Left kidney (tissue), 2 donors: Measurements from ENCODE around the gene KRT79. TPM values are rescaled to one million over a fixed set of nuclear protein-coding genes. Genes with fewer than 3 reads are reported as not detected.
A peak's percentile ranks its signal among the peaks of the same experiment; 100 is the strongest.

Source experiments
- DNase-seq: peaks from one replicate; pipeline ENCODE4 v3.0.0-alpha.2; 2013
- polyA plus RNA-seq: library from polyadenylated mRNA; unstranded; fragments of 120-200 nt; gene quantifications from one replicate; pipeline ENCODE4 v1.2.1, GENCODE V29; 2013; ENCODE audit not compliant: insufficient read length

KRT79 gene
- polyA plus RNA-seq, 1 donor, result not detected

DNA sequence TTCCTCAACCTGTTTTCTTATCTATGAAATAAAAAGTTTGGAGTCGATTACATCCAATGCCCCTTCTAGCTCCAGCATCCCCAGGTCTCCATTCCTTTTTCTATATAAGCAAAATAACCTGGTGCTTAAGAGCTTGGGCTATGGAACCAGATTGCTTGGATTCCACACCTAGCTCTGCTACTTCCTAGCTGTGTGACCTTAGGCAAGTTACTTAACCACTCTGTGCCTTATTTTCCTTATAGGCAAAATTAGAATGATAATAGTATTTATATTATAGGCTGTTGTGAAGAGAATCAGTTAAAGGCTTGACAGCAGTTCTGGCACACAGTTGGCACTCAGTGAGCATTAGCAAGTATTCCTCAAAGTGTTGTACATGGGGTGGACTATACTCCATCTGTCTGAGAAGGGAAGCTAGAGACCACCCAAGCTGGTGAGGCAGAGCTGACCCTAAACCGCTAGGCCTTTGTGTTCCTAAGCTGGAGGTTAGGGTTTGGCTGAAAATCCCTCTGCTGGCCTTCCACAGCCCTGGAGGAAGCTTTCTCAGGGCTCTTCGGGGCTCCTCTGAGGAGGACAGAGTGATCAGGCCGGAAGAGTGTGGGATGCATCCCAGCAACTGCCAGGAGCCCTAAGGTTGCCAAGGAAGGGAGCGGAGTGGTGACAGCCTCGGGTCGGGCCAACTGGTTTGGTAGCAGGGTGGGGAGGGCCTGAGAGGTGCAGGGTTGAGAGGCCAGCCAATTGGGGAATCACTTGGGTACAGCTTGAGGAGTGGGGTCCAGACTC, 14.2 kb downstream of the KRT79 start:
- DNase-seq, result no peak

- no peak for DNase-seq
These were observed 15.2 kb downstream of the KRT79 start for GRCh38 chr12:52818887-52819420.

DNA sequence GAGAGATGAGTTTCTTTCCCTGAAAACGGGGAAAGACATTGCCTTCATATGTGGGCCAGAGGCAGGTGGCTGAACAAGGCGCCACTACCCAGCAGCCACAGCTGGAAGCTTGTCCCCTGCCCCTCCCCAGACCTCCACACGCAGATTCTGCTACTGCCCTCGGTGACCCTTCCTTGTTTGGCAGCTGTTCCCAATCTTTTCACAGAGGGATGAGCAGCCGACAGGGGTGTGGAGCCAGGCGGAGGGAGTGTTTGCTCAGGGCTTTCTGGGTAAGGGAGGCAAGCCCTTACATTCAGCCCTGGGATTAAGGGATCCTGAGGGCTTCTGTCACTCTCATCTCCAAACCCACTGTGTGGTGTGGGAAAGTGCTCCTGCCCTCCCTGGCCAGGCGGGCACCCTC, 15.7 kb downstream of the KRT79 start:
- peak; percentile 14 for DNase-seq

DNA sequence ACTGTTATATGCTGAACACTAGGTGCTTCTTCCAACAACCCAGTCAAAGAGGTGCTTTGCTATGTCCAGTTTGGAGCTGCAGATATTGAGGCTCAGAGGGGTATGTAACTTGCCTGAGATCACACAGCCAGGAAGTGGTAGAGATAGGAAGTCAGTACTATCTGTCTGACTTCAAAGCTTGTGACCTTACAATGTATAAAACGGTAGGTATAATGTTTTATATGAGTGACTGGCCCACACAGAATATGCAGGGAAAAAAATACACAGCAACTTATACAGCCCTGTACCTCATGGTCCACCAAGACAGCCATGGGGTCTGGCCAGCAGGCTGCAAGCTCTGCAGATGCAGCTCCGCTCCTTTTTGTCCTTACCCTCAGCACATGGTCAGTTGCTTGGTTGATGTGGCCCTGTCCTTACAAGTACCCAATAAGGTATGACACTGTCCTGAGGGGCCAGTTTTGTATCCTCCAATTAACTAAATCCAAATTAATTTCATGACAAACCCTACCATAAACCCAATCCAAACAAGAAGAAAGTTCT, 16.3 kb downstream of the KRT79 start:
- DNase-seq, result no peak

DNA sequence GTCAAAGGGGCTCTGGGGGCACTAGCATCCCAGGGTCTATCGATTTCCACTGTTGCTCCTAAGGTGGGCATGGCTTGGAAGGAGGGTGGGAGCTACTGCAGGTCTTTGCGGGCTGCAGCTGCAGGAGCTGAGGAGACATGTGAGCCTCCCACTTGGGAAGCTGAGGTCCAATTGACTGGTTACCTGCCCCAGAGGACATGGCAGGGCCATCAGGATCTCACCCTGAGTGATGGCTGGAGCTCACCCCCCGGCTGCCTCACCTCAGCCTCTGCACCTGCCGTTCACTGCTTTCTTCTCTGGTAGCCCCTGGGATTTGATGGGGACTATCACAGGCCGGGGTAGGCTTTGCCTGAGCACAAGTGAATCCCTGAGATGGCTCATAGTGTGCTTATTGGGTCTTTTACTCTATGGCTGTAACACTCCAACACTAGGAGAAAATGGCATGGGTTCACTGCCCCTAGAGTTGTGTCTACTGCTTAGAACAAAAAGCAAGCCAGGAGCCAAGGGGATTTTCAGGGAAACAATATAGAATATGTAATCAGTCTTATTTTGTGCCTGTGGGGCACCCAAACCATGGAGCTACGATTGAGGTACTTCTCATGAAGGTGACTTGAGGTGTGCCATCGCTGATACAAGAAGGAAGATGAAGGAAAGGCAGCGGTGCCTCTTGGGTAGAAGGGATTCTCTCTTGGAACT, 17.0 kb downstream of the KRT79 start:
- no peak for DNase-seq

DNA sequence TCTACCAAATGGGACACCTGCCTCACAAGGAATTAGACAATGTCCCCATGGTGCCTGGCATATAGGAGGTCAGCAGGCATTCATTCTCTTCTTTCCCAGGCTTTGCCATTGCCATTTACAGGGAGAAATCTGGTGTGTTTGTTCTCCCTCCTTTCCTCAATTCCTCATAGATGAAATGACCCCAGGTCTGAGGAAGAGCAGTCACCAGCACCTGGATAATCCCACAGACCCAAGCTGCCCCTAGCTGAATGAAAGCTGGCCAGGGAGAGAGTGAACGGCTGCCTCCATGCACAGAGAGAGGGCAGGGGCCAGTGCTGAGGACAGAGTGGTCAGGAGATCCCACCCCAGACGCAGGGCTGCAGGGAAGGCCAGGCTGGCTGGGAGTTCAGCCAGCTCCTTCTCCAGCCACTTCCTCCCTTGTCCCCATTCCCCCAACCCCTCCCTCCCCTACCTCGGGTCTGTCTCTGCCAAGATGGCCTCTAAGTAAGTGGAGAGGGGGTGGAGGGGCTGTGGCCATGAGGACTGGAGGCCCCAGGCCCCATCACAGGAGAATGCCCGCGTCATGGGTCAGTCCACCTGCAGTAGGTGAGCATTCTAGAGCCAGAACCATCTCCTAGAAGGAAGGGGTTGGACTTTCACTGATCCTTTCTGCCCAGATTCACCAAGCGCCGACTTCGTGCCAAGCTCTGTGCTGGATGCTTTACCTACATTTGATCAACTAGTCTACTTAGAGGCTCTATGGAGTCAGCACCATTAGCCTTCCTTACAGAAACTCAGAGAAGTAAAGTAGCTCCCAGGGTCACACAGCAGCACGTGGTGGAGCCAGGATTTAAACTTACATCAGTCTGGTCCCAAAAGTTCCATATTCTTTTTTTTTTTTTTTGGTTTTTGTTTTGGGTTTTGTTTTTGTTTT, 18.2 kb downstream of the KRT79 start:
- DNase-seq, result no peak

DNA sequence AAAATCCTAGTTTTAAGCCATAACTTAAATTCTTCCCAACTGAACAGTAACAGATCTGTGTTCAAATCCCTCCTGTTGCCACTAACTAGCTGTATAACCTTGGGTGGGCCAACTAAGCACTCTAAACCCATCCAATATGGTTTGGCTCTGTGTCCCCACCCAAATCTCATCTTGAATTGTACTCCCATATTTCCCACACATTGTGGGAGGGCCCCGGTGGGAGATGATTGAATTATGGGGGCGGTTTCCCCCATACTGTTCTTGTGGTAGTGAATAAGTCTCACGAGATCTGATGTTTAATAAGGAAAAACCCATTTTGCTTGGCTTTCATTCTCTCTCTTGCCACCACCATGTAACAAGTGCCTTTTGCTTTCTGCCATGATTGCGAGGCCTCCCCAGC, 18.9 kb downstream of the KRT79 start:
- no peak for DNase-seq

DNA sequence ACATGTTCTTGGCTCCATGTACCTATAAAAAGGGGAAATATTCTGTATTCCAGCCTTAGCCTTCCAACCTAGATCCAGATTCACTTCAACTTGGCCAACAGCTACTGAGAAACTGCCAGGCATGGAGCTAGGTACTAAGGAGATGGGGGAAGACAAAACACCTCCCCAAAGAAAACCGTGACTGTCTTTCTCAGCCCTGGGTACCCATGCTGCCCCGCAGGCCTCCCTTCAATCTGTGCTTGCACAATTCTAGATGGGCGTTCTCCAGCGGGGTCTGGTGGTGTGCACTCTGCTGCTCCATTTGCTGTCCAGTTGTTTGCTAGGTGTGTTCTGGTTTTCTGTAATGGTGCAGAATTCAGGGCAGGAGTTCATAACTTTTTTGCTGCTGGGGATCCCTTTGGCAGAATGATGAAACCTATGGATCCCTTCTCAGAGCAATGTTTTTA, 19.4 kb downstream of the KRT79 start:
- no peak for DNase-seq

GRCh38 chr12:52813885-52814709, 20.0 kb downstream of the KRT79 start, which contains the start of gene KRT4:
TSS of gene KRT4 (minus strand) at chr12:52814116. CDS start at chr12:52814058, 58 bp downstream.
- no peak for DNase-seq

DNA sequence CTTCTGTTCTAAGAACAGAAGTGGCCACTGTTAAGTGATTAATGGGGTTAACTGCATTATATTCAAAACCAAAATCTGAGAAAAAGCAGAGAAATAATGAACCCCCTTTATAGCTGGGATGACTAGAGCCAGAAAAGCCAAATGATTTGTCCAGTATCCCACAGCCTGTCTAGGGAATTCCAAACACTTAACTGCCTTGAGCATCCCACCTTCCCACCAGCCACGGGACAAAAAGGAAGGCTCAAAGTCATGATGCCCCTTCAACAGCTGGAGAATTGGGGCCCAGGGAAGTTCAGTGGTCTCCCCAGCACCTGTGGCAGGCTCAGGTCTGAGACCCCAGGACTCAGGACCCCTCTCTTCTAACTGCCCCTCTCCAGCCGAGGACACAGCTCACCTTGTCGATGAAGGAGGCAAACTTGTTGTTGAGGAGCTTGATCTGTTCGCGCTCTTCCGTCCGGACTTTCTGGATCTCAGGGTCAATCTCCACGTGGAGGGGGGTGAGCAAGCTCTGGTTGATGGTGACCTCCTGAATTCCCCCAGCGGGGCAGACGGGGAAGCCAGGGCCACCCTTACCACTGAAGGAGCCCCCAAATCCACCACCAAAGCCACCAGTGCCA, 20.8 kb downstream of the KRT79 start:
- no peak for DNase-seq

- no peak for DNase-seq
These were observed 21.4 kb downstream of the KRT79 start for GRCh38 chr12:52812749-52813148.

- DNase-seq, result no peak
These were observed 22.1 kb downstream of the KRT79 start for GRCh38 chr12:52812073-52812400.

- DNase-seq, result no peak
These were observed 22.7 kb downstream of the KRT79 start for GRCh38 chr12:52811191-52812072.

DNA sequence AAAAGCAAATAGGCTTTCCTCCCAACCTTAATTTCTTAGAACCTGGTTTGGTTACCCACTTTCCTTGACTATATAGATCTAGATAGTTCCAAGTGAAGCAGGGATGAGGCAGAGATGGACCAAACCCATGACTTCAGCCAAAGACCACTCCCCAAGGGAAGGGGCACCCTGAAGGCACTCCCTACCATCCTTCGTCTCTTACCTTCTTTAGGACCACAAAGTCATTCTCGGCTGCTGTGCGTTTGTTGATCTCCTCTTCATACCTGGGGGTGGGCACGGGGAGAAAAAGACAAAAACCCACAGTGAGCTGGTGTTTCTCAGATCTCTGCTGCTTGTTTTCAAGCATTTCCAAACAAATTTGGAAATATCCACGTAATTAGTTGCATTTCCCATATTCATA, 23.6 kb downstream of the KRT79 start:
- DNase-seq, result no peak

DNA sequence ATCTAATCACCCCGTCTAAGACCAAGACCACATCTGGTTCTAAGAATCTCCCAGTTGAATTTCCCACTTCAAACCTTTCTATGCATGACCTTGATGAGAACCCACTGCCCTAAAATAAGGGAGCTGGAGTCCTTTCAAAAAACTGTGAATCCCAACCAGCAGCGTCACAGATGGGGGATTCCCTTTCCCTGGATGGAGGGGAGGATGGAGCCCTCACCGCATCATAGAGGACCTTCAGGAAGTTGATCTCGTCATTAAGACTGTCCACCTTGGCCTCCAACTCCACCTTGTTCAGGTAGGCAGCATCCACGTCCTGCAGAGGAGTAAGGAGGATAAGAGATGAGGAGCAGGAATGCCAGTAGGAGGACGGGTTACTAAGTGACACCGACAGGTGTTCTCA, 24.9 kb downstream of the KRT79 start:
- DNase-seq, result no peak

- no peak for DNase-seq
These were observed 25.4 kb downstream of the KRT79 start for GRCh38 chr12:52808573-52809160.

- DNase-seq, result no peak
These were observed 26.3 kb downstream of the KRT79 start for GRCh38 chr12:52807544-52808470.
